AG04449 (cell line): ENCODE data around the gene LUC7L3.

ENCODE experiments used
- CTCF ChIA-PET: fragments of 350-600 bp; formaldehyde crosslinking; extraction: SDS; loops from one replicate; lab custom pipeline; 2021; ENCODE audit warnings: antibody characterized with exemption; lab: Yijun Ruan, JAX
- POLR2A ChIA-PET: fragments of 400-600, 350-600 bp; formaldehyde crosslinking; extraction: SDS; loops from one replicate; lab custom pipeline; 2020; ENCODE audit warnings: antibody characterized with exemption, inconsistent platforms; lab: Yijun Ruan, JAX
- DNase-seq: peaks from one replicate; pipeline ENCODE4 v3.0.0-alpha.2; 2010; ENCODE audit warnings: low read depth, low spot score
- H3K4me3 ChIP-seq: 2 replicates; pipeline ENCODE4 v1.5.1; 2011; ENCODE audit warnings: low read depth, mild to moderate bottlenecking, control low read depth, low read length
- CTCF ChIP-seq: IDR thresholded peaks from one replicate; pipeline ENCODE4 v1.5.1; 2011; ENCODE audit warnings: mild to moderate bottlenecking, moderate library complexity, low read length, control low read depth, inconsistent platforms; ENCODE audit not compliant: insufficient read depth; ENCODE audit errors: missing control alignments

The LUC7L3 gene

GRCh38 chr17:50779747-50780353 is 60.4 kb downstream of the LUC7L3 start:
- CTCF ChIA-PET, result interaction anchor here (0.7 to 10.7 kb wide), 6 partner anchors 17 to 177 kb away, joined by 3 to 516 read pairs (median 4); partner anchors contain the start of gene WFIKKN2
- POLR2A ChIA-PET, result interaction anchor here (0.7 kb wide), 1 partner anchor 86 kb away, joined by 5 read pairs; the partner anchor contains the start of gene TOB1
- no peak for TF ChIP-seq CTCF
- no peak overlapping the region for H3K4me3 ChIP-seq
- DNase-seq, result no peak

- ChIA-PET CTCF (interaction anchor here (0.9 to 10.7 kb wide), 6 partner anchors 11 to 70 kb away, joined by 3 to 516 read pairs (median 42); partner anchors contain the start of gene WFIKKN2), POLR2A (interaction anchor here (0.7 kb wide), 1 partner anchor 26 kb away, joined by 3 read pairs; no protein-coding TSS in a partner anchor)
- DNase-seq, result no peak
- H3K4me3 ChIP-seq, result peak overlapping the region; percentile 38
- no peak for TF ChIP-seq CTCF
Observed at GRCh38 chr17:50781167-50781566, 61.8 kb downstream of the LUC7L3 start.

- ChIA-PET CTCF (interaction anchor here (0.7 to 10.7 kb wide), 44 partner anchors 9 to 369 kb away, joined by 3 to 516 read pairs (median 4); partner anchors contain the start of genes ANKRD40CL, NME1 and WFIKKN2), POLR2A (interaction anchor here (0.8 kb wide), 1 partner anchor 83 kb away, joined by 5 read pairs; the partner anchor contains the start of gene TOB1)
- peak; percentile 99 for TF ChIP-seq CTCF
- no peak overlapping the region for H3K4me3 ChIP-seq
- DNase-seq, result no peak
Observed at GRCh38 chr17:50783193-50783660, 63.8 kb downstream of the LUC7L3 start.

- no peak for DNase-seq
- no peak for TF ChIP-seq CTCF
- ChIA-PET CTCF (interaction anchor here (0.9 to 10.7 kb wide), 21 partner anchors 8 to 369 kb away, joined by 3 to 516 read pairs (median 21); partner anchors contain the start of genes ANKRD40CL, NME1 and WFIKKN2), POLR2A (no interaction called here)
- no peak overlapping the region for H3K4me3 ChIP-seq
Observed at GRCh38 chr17:50783905-50784304, 64.5 kb downstream of the LUC7L3 start.

GRCh38 chr17:50785126-50785525 is 65.7 kb downstream of the LUC7L3 start:
- ChIA-PET POLR2A (no interaction called here), CTCF (interaction anchor here (0.9 to 10.7 kb wide), 18 partner anchors 7 to 368 kb away, joined by 3 to 516 read pairs (median 12); partner anchors contain the start of genes ANKRD40CL, NME1 and WFIKKN2)
- DNase-seq, result no peak
- H3K4me3 ChIP-seq, result no peak overlapping the region
- no peak for TF ChIP-seq CTCF
